Right atrium auricular region (tissue), 2 donors: ENCODE measurements around the gene BBS5. TPM values are rescaled to one million over a fixed set of nuclear protein-coding genes. Genes with fewer than 3 reads are reported as not detected.

Experiments used
- DNase-seq: peaks from one replicate; pipeline ENCODE4 v3.0.0-alpha.2; 2019; ENCODE audit warnings: low spot score
- H3K27ac ChIP-seq, 2 donors: fragments of 200-600 bp; sonication (generic); 1 replicate in 1 of 2; 2 replicates in 1 of 2; pipeline ENCODE4 v1.5.1; 2016 to 2019
- H3K27me3 ChIP-seq, 2 donors: fragments of 200-600 bp; sonication (generic); one replicate each; pipeline versions ENCODE4 v1.5.1 to v1.6.0; 2017 to 2019
- H3K36me3 ChIP-seq: fragments of 200-600 bp; sonication (generic); one replicate; pipeline ENCODE4 v1.5.1; 2016
- H3K4me1 ChIP-seq, 2 donors: fragments of 200-600 bp; sonication (generic); one replicate each; pipeline versions ENCODE4 v1.5.1 to v1.6.0; 2017 to 2019
- H3K4me3 ChIP-seq, 2 donors: fragments of 200-600 bp; sonication (generic); 1 replicate in 1 of 2; 2 replicates in 1 of 2; pipeline ENCODE4 v1.5.1; 2017 to 2019; ENCODE audit warnings: mild to moderate bottlenecking in 1 of 2, moderate library complexity in 1 of 2
- H3K9me3 ChIP-seq, 2 donors: fragments of 200-600 bp; sonication (generic); one replicate each; pipeline ENCODE4 v1.5.1; 2019
- CTCF ChIP-seq, 2 donors: fragments of 200-600 bp; sonication (generic); IDR thresholded peaks; one replicate each; pipeline ENCODE4 v1.5.1; 2019; ENCODE audit warnings: antibody characterized with exemption in 2 of 2
- total RNA-seq, 2 donors: library from RNA; depleted of rRNA; stranded (reverse); fragments of >200 nt; gene quantifications; one replicate each; pipeline ENCODE4 v1.1.0, GENCODE V29; 2016

BBS5 gene
- total RNA-seq, 2 donors from 2014 or later, result 4.2 to 7.0 TPM

GRCh38 chr2:169540146-169540545 is 60.9 kb downstream of the BBS5 start:
- peaks cover 12% of the 10 kb centered on the region for H3K36me3 ChIP-seq
- no peak overlapping the region for H3K27ac ChIP-seq
- no peak for TF ChIP-seq CTCF (IDR thresholded peaks at IDR 0.05)

GRCh38 chr2:169542433-169542832 is 63.1 kb downstream of the BBS5 start:
- H3K36me3 ChIP-seq, result peaks cover 14% of the 10 kb centered on the region
- no peaks in the 10 kb centered on the region for H3K27me3 ChIP-seq
- no peak overlapping the region for H3K27ac ChIP-seq
- TF ChIP-seq CTCF (IDR thresholded peaks at IDR 0.05), result no peak
- H3K4me3 ChIP-seq, result no peak overlapping the region
- no peaks in the 10 kb centered on the region for H3K9me3 ChIP-seq
- H3K4me1 ChIP-seq, result no peaks in the 10 kb centered on the region
- DNase-seq, result no peak

More at GRCh38 chr2:169540146-169540545, 60.9 kb downstream of the BBS5 start:
- H3K4me3 ChIP-seq, result no peak overlapping the region
- H3K9me3 ChIP-seq, result no peaks in the 10 kb centered on the region
- DNase-seq, result no peak
- no peaks in the 10 kb centered on the region for H3K4me1 ChIP-seq
- H3K27me3 ChIP-seq, result no peaks in the 10 kb centered on the region

GRCh38 chr2:169546756-169547155 is 67.5 kb downstream of the BBS5 start:
- Histone ChIP-seq H3K9me3 (no peaks in the 10 kb centered on the region), H3K4me1 (no peaks in the 10 kb centered on the region), H3K36me3 (peaks cover 8% of the 10 kb centered on the region), H3K27ac (no peak overlapping the region), H3K27me3 (no peaks in the 10 kb centered on the region), H3K4me3 (no peak overlapping the region)
- DNase-seq, result no peak
- TF ChIP-seq CTCF (IDR thresholded peaks at IDR 0.05), result no peak

Other genes with a start within 250 kb of the BBS5 start
- gene LRP2, start 117.0 kb upstream of the BBS5 start, total RNA-seq, result 10 to 100 TPM in 1 of 2 donors, 1 to 10 TPM in 1; 8.1 to 14.8 TPM
- 100 to 1,000 TPM in 1 of 2 donors, 10 to 100 TPM in 1; 44.0 to 122 TPM for gene KLHL41, start 30.2 kb downstream of the BBS5 start, total RNA-seq
- gene FASTKD1, start 94.4 kb downstream of the BBS5 start, total RNA-seq, result 10 to 100 TPM; 22.6 to 26.7 TPM
- gene PPIG, start 104.9 kb downstream of the BBS5 start, total RNA-seq, result 10 to 100 TPM; 23.5 to 28.4 TPM
- not detected for gene CFAP210, start 214.9 kb downstream of the BBS5 start, total RNA-seq
- gene PHOSPHO2, start 215.0 kb downstream of the BBS5 start, total RNA-seq, result 1 to 10 TPM; 3.4 to 4.8 TPM